NT2/D1 (cell line): ENCODE measurements around the gene STK38.
"Not testable (repeated sequence)": the region's sequence is repeated elsewhere in the genome, so short reads cannot be mapped to it uniquely, and the experiment has no call there.

Source experiments
- DNase-seq: peaks from one replicate; pipeline ENCODE4 v3.0.0-alpha.2; 2011; ENCODE audit warnings: low read depth, low spot score
- H3K27me3 ChIP-seq: 2 replicates; pipeline ENCODE4 v1.6.0; 2011; ENCODE audit warnings: mild to moderate bottlenecking; ENCODE audit not compliant: insufficient read length, insufficient read depth
- H3K36me3 ChIP-seq: 2 replicates; pipeline ENCODE4 v1.6.1; 2011; ENCODE audit warnings: mild to moderate bottlenecking, low read length, mixed read lengths; ENCODE audit not compliant: insufficient read depth, insufficient read length
- H3K4me1 ChIP-seq: 2 replicates; pipeline ENCODE4 v1.5.1; 2011; ENCODE audit not compliant: insufficient read depth, insufficient read length
- H3K4me3 ChIP-seq: 2 replicates; pipeline ENCODE4 v1.5.1; 2011; ENCODE audit warnings: low read depth; ENCODE audit not compliant: insufficient read length
- H3K9ac ChIP-seq: 2 replicates; pipeline ENCODE4 v1.6.0; 2011; ENCODE audit warnings: low read depth; ENCODE audit not compliant: insufficient read length
- H3K9me3 ChIP-seq: 2 replicates; pipeline ENCODE4 v1.5.1; 2011; ENCODE audit warnings: mild to moderate bottlenecking, low read length; ENCODE audit not compliant: insufficient read depth
- SUZ12 ChIP-seq: IDR thresholded peaks from 2 replicates; pipeline ENCODE4 v1.6.1; 2011; ENCODE audit not compliant: insufficient read length, insufficient read depth; ENCODE audit errors: extremely low read depth
- YY1 ChIP-seq: IDR thresholded peaks from 2 replicates; pipeline ENCODE4 v1.6.1; 2011; ENCODE audit not compliant: insufficient read length, insufficient read depth
- ZNF274 ChIP-seq: IDR thresholded peaks from 2 replicates; pipeline ENCODE4 v1.6.1; 2011; ENCODE audit warnings: mild to moderate bottlenecking, low read depth, low read length

Gene STK38

DNA sequence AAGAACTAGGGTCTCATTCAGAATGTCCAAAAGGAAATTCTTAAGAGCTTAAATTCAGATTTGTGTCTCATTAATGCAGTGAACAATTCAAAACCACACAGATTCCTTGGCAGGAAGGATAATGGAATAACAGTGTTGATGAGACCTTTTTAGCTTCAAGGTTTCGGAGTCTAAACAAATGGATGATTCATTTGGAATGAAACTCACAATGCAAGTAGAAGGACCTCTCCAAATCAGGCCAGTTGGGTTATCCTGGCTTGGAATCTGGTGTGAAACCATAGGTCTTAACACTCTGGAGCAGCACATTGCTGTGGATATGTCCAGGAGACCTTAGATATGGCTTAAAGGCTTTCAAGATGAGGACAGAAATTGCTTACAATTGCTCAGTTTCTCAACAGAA is 59.6 kb downstream of the STK38 start:
- Histone ChIP-seq H3K36me3 (peaks cover 55% of the 10 kb centered on the region), H3K9ac (no peak overlapping the region), H3K4me3 (no peak overlapping the region), H3K4me1 (no peaks in the 10 kb centered on the region), H3K9me3 (no peaks in the 10 kb centered on the region), H3K27me3 (no peaks in the 10 kb centered on the region)
- TF ChIP-seq YY1, result no peak
- no peak for TF ChIP-seq SUZ12
- TF ChIP-seq ZNF274, result no peak
- DNase-seq, result no peak

- DNase-seq, result no peak
- Histone ChIP-seq H3K4me3 (no peak overlapping the region), H3K9ac (no peak overlapping the region), H3K4me1 (no peaks in the 10 kb centered on the region), H3K9me3 (no peaks in the 10 kb centered on the region), H3K36me3 (peaks cover 68% of the 10 kb centered on the region), H3K27me3 (no peaks in the 10 kb centered on the region)
- TF ChIP-seq SUZ12 (no peak), YY1 (no peak), ZNF274 (no peak)
Observed at GRCh38 chr6:36484736-36485135, 62.5 kb downstream of the STK38 start.

DNA sequence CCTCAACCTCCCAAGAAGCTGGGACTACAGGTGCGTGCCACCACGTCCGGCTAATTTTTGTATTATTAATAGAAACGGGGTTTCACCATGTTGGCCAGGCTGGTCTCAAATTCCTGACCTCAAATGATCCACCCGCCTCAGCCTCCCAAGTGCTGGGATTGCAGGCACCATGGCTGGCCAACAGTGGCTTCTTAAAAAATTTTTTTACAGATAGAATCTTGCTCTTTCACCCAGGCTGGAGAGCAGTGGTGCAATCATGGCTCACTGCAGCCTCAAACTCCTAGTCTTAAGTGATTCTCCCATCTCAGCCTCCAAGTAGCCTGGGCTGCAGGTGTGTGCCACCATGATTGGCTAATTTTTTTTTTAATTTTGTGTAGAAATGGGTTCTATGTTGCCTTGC is 64.0 kb downstream of the STK38 start:
- not testable (repeated sequence) for H3K9me3 ChIP-seq, H3K27me3 ChIP-seq, H3K4me1 ChIP-seq, DNase-seq, H3K4me3 ChIP-seq, H3K9ac ChIP-seq
- H3K36me3 ChIP-seq, result peaks cover 73% of the 10 kb centered on the region

GRCh38 chr6:36479256-36479655 is 68.0 kb downstream of the STK38 start:
- H3K36me3 ChIP-seq, result peaks cover 47% of the 10 kb centered on the region
- H3K9ac ChIP-seq, result no peak overlapping the region
- no peaks in the 10 kb centered on the region for H3K27me3 ChIP-seq
- no peaks in the 10 kb centered on the region for H3K4me1 ChIP-seq
- TF ChIP-seq YY1 (no peak), ZNF274 (no peak), SUZ12 (no peak)
- H3K9me3 ChIP-seq, result no peaks in the 10 kb centered on the region
- no peak overlapping the region for H3K4me3 ChIP-seq
- DNase-seq, result no peak

DNA sequence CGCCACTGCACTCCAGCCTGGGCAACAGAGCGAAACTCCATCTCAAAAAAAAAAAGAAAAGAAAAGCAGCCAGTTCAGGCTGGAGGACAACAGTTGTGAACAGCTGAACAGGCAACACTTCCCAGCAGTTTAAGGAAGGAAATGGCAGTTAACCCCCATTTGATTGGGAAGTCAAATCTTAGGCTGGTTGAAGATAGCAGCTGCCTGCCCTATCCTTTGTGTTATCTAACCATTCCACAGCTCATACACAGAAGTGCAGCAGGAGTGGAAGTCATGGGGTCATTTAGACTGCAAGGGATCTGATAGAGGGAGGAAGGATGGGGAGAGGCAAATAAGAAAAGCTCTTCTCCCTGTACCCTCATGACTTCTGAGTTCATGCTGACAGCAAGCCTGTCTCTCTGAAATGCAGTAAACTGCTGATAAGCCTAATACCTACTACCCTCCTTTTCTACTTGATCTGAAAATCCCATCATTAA is 69.2 kb downstream of the STK38 start:
- Histone ChIP-seq H3K36me3 (peaks cover 39% of the 10 kb centered on the region), H3K27me3 (no peaks in the 10 kb centered on the region), H3K9me3 (no peaks in the 10 kb centered on the region), H3K4me1 (no peaks in the 10 kb centered on the region), H3K9ac (no peak overlapping the region), H3K4me3 (no peak overlapping the region)
- DNase-seq, result no peak
- no peak for TF ChIP-seq YY1
- TF ChIP-seq SUZ12, result no peak
- TF ChIP-seq ZNF274, result no peak

- Histone ChIP-seq H3K4me1 (no peaks in the 10 kb centered on the region), H3K9ac (no peak overlapping the region), H3K36me3 (peaks cover 32% of the 10 kb centered on the region), H3K27me3 (no peaks in the 10 kb centered on the region), H3K9me3 (no peaks in the 10 kb centered on the region), H3K4me3 (no peak overlapping the region)
- no peak for DNase-seq
- TF ChIP-seq ZNF274, result no peak
- TF ChIP-seq SUZ12, result no peak
- no peak for TF ChIP-seq YY1
Observed at GRCh38 chr6:36469946-36470345, 77.3 kb downstream of the STK38 start.

- H3K27me3 ChIP-seq, result no peaks in the 10 kb centered on the region
- no peak for DNase-seq
- H3K36me3 ChIP-seq, result peaks cover 26% of the 10 kb centered on the region
- no peaks in the 10 kb centered on the region for H3K9me3 ChIP-seq
- TF ChIP-seq SUZ12 (no peak), YY1 (no peak), ZNF274 (no peak)
- H3K4me1 ChIP-seq, result no peaks in the 10 kb centered on the region
- no peak overlapping the region for H3K4me3 ChIP-seq
- no peak overlapping the region for H3K9ac ChIP-seq
Observed at GRCh38 chr6:36469148-36469661, 78.1 kb downstream of the STK38 start.

- no peaks in the 10 kb centered on the region for H3K9me3 ChIP-seq
- no peak for DNase-seq
- no peaks in the 10 kb centered on the region for H3K4me1 ChIP-seq
- H3K27me3 ChIP-seq, result no peaks in the 10 kb centered on the region
- H3K36me3 ChIP-seq, result peaks cover 26% of the 10 kb centered on the region
- H3K4me3 ChIP-seq, result no peak overlapping the region
- TF ChIP-seq YY1 (no peak), SUZ12 (no peak), ZNF274 (no peak)
- no peak overlapping the region for H3K9ac ChIP-seq
Observed at GRCh38 chr6:36467625-36468024, 79.7 kb downstream of the STK38 start.
